ENCODE results near the gene PHYHD1. TPM values are rescaled to one million over a fixed set of nuclear protein-coding genes. Genes with fewer than 3 reads are reported as not detected.

The PHYHD1 gene
- 4.6 to 5.2 TPM (median 4.7 TPM) in 3 replicates for polyA plus RNA-seq
- 1.3 TPM for polyA plus RNA-seq (2011; ENCODE audit: low read depth)
- 3.6 and 6.2 TPM in 2 replicates for polyA plus RNA-seq (2011; cell fraction: cytosol; rRNA removed)
- 4.1 and 7.8 TPM in 2 replicates for polyA plus RNA-seq (2011; cell fraction: nucleus; rRNA removed)
- 4.0 and 6.0 TPM in 2 replicates for polyA plus RNA-seq (2012; ENCODE audit: low replicate concordance)
- 4.2 to 5.9 TPM (median 4.5 TPM) in 3 replicates for polyA minus RNA-seq
- 4.0 TPM for polyA minus RNA-seq (2011; cell fraction: cytosol; rRNA and poly(A)+ RNA removed)
- 2.0 and 2.9 TPM in 2 replicates for polyA minus RNA-seq (2011; cell fraction: nucleus; rRNA and poly(A)+ RNA removed)

DNA sequence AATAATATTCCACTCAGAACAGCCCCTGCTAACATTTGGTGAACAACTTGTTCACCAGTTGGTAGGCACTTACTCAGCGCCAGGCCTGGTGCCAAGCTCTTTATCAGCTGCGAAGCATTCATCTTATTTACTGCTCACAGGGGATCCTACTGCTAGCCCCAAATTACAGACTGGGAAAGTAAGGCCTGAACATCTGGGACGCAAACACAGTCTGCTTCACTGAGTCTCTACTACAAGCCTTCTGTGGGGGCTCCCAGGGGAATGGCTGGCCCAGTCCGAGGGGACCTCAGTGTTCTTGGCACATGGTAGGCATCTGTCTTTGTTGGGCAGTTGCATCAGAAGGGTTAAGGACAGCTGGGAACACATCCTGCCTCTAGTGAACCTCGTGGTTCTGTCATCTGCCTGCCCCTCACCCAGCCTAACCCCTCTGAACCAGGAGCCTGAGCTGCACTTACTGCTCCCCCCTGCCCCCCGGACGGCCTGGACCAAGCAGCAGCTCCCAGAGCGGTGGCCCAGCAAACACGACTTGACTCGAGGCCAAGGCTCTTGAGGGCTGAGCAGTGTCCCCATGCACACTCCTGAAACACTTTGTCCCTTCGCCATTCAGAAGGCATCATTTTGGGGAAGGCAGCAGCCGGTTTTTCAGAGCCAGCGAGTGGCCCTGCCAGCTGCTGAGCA, at the start of gene PHYHD1:
Gene PHYHD1 (plus strand): TSS at position 602 of the 678 bp plus-strand sequence. CDS start 1,342 bp downstream, outside the sequence.
- Histone ChIP-seq H3K79me2 (ENCODE audit: control insufficient read depth, insufficient read depth, low read length) (peaks cover 7% of the 10 kb centered on the region), H4K20me1 (ENCODE audit: control insufficient read depth, extremely low read depth, insufficient read depth, low read length) (no peaks in the 10 kb centered on the region), H3K9me1 (ENCODE audit: control insufficient read depth, extremely low read depth, insufficient read depth, low read length) (no peaks in the 10 kb centered on the region), H2AFZ (ENCODE audit: control insufficient read depth, low read length) (no peak within 1 kb of the TSS), H3K27ac (ENCODE audit: control insufficient read depth, insufficient read depth, low read length) (peak within 1 kb of the TSS; percentile 43), H3K36me3 (ENCODE audit: control insufficient read depth in 2 of 2, extremely low read depth in 1 of 2, insufficient read depth in 2 of 2, low read length in 2 of 2) (peaks cover 18 to 32% of the 10 kb centered on the region in 2 experiments), H3K27me3 (ENCODE audit: control insufficient read depth, extremely low read depth, insufficient read depth, low read length) (no peaks in the 10 kb centered on the region), H3K4me2 (ENCODE audit: control insufficient read depth, extremely low read depth, insufficient read depth, low read depth, low read length) (peak within 1 kb of the TSS; percentile 62), H3K9me3 (ENCODE audit: control insufficient read depth, low read depth, low read length) (no peaks in the 10 kb centered on the region), H3K9ac (ENCODE audit: control insufficient read depth, extremely low read depth, insufficient read depth, low read length) (peak within 1 kb of the TSS; percentile 51), H3K4me1 (ENCODE audit: control insufficient read depth, extremely low read depth, insufficient read depth, low read length) (peaks cover 49% of the 10 kb centered on the region), H3K4me3 (ENCODE audit: control insufficient read depth in 2 of 3, extremely low read depth in 1 of 3, insufficient read depth in 2 of 3, low read depth in 1 of 3, low read length in 3 of 3) (no peak within 1 kb of the TSS)
- no peak for DNase-seq (ENCODE audit: low read depth, low spot score)
- TF ChIP-seq EZH2 (IDR thresholded peaks at IDR 0.05; ENCODE audit: low read length) = no peak
- TF ChIP-seq, protein P1, sequence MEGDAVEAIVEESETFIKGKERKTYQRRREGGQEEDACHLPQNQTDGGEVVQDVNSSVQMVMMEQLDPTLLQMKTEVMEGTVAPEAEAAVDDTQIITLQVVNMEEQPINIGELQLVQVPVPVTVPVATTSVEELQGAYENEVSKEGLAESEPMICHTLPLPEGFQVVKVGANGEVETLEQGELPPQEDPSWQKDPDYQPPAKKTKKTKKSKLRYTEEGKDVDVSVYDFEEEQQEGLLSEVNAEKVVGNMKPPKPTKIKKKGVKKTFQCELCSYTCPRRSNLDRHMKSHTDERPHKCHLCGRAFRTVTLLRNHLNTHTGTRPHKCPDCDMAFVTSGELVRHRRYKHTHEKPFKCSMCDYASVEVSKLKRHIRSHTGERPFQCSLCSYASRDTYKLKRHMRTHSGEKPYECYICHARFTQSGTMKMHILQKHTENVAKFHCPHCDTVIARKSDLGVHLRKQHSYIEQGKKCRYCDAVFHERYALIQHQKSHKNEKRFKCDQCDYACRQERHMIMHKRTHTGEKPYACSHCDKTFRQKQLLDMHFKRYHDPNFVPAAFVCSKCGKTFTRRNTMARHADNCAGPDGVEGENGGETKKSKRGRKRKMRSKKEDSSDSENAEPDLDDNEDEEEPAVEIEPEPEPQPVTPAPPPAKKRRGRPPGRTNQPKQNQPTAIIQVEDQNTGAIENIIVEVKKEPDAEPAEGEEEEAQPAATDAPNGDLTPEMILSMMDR (optimal IDR thresholded peaks at IDR 0.05 in 1 of 3, IDR thresholded peaks at IDR 0.05 in 1 of 3, conservative IDR thresholded peaks at IDR 0.05 in 1 of 3; ENCODE audit: extremely low read depth in 1 of 3, insufficient read depth in 2 of 3, low read length in 3 of 3) = no peak
- FAIRE-seq = peak; percentile 60
- dilution Hi-C loops (cut with MboI; ENCODE audit: extremely low pct_ligation_motif_present, low sequenced_read_pairs) = no loop called here

DNA sequence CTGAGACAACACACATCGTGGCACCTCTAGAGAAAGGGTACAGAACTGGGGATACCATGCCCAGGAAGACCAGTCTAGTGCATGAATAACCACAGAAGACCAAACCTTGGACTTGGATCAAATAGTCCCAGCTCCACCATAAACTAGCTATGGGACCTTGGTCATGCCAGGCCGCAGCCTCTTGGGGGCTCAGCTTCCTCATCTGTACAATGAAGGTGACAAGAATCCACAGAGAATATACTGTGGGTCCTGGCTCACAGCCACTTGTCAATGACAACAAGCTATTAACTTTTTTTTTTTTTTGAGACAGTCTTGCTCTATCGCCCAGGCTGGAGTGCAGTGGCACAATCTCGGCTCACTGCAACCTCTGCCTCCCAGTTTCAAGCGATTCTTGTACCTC, 42.9 kb upstream of the PHYHD1 start:
- dilution Hi-C loops (cut with MboI; ENCODE audit: extremely low pct_ligation_motif_present, low sequenced_read_pairs) = no loop called here
- H3K4me3 ChIP-seq (ENCODE audit: control insufficient read depth in 2 of 3, extremely low read depth in 1 of 3, insufficient read depth in 2 of 3, low read depth in 1 of 3, low read length in 3 of 3) = no peak overlapping the region
- DNase-seq (ENCODE audit: low read depth, low spot score) = no peak
- H3K27me3 ChIP-seq (ENCODE audit: control insufficient read depth, extremely low read depth, insufficient read depth, low read length) = no peaks in the 10 kb centered on the region
- no peak for FAIRE-seq
- H3K79me2 ChIP-seq (ENCODE audit: control insufficient read depth, insufficient read depth, low read length) = peaks cover 46% of the 10 kb centered on the region
- no peaks in the 10 kb centered on the region for H3K9me1 ChIP-seq (ENCODE audit: control insufficient read depth, extremely low read depth, insufficient read depth, low read length)
- peaks cover 0 to 3% of the 10 kb centered on the region in 2 experiments for H3K36me3 ChIP-seq (ENCODE audit: control insufficient read depth in 2 of 2, extremely low read depth in 1 of 2, insufficient read depth in 2 of 2, low read length in 2 of 2)
- no peak overlapping the region for H2AFZ ChIP-seq (ENCODE audit: control insufficient read depth, low read length)
- TF ChIP-seq, protein P1 (optimal IDR thresholded peaks at IDR 0.05 in 1 of 3, IDR thresholded peaks at IDR 0.05 in 1 of 3, conservative IDR thresholded peaks at IDR 0.05 in 1 of 3; ENCODE audit: extremely low read depth in 1 of 3, insufficient read depth in 2 of 3, low read length in 3 of 3) = no peak
- no peak for TF ChIP-seq EZH2 (IDR thresholded peaks at IDR 0.05; ENCODE audit: low read length)
- H3K4me2 ChIP-seq (ENCODE audit: control insufficient read depth, extremely low read depth, insufficient read depth, low read depth, low read length) = no peak overlapping the region
- no peak overlapping the region for H3K27ac ChIP-seq (ENCODE audit: control insufficient read depth, insufficient read depth, low read length)
- peaks cover 23% of the 10 kb centered on the region for H3K4me1 ChIP-seq (ENCODE audit: control insufficient read depth, extremely low read depth, insufficient read depth, low read length)
- H3K9ac ChIP-seq (ENCODE audit: control insufficient read depth, extremely low read depth, insufficient read depth, low read length) = no peak overlapping the region
- no peaks in the 10 kb centered on the region for H4K20me1 ChIP-seq (ENCODE audit: control insufficient read depth, extremely low read depth, insufficient read depth, low read length)
- H3K9me3 ChIP-seq (ENCODE audit: control insufficient read depth, low read depth, low read length) = no peaks in the 10 kb centered on the region

Measured in keratinocyte (primary cell).